Measurements from ENCODE around the gene FHL2.

DNA sequence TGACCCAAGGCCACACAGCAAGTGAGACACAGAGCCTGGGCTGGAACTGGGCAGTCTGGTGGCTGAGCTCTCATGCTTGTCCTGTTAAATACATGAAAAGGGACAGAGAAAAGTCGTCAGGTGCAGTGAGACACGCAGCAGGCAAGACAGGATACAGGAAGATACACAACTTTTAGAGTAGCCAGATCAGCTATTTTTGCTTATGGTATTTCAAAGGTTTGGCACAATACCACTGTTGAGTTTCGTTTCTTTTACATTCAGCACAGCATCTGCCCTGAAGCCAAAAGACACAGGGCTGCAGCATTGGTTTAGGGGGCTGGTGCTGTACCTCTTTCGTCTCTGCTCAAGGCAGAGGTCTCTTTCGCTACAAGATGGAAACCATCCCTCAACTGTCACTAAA is 14.0 kb downstream of the FHL2 start:
- TF ChIP-seq POLR2A (IDR thresholded peaks at IDR 0.05) = no peak
- TF ChIP-seq, protein P1, sequence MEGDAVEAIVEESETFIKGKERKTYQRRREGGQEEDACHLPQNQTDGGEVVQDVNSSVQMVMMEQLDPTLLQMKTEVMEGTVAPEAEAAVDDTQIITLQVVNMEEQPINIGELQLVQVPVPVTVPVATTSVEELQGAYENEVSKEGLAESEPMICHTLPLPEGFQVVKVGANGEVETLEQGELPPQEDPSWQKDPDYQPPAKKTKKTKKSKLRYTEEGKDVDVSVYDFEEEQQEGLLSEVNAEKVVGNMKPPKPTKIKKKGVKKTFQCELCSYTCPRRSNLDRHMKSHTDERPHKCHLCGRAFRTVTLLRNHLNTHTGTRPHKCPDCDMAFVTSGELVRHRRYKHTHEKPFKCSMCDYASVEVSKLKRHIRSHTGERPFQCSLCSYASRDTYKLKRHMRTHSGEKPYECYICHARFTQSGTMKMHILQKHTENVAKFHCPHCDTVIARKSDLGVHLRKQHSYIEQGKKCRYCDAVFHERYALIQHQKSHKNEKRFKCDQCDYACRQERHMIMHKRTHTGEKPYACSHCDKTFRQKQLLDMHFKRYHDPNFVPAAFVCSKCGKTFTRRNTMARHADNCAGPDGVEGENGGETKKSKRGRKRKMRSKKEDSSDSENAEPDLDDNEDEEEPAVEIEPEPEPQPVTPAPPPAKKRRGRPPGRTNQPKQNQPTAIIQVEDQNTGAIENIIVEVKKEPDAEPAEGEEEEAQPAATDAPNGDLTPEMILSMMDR (IDR thresholded peaks at IDR 0.05) = no peak
